Hematopoietic multipotent progenitor cell treated with erythropoietin and hydrocortisone succinate and interleukin-3 and kit ligand, for 8 days (in vitro differentiated cells): ENCODE measurements around the gene CIB4.

ENCODE experiments used
- DNase-seq: peaks from one replicate; pipeline ENCODE4 v3.0.0-alpha.2; 2015

CIB4 gene

DNA sequence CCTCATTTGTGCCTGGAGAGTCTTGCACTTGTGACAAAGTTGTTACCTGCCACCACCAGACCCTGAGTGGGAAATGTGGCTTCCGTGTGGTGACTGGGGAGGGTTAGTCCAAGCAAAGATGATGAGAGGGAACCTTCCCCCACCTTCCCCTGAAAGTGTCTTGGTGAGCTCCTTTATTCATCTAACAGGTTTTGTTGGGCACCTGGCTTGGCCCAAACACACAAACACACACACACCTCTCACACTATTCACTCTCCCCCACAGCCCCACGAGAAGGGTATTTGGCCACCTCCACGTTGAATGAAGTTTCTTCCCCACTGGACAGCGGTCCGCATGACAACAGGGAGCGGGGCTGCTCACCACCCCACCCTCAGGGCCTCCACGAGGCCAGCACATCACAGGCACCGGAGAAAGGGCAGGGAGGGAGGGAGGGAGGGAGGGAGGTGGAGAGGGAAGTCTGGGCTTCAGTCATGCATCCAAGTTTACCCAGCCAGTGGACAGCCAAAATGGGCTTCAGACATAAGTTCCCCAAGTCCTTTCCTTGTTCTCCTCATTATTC lies 1.4 kb downstream of the CIB4 start:
- DNase-seq = no peak

DNA sequence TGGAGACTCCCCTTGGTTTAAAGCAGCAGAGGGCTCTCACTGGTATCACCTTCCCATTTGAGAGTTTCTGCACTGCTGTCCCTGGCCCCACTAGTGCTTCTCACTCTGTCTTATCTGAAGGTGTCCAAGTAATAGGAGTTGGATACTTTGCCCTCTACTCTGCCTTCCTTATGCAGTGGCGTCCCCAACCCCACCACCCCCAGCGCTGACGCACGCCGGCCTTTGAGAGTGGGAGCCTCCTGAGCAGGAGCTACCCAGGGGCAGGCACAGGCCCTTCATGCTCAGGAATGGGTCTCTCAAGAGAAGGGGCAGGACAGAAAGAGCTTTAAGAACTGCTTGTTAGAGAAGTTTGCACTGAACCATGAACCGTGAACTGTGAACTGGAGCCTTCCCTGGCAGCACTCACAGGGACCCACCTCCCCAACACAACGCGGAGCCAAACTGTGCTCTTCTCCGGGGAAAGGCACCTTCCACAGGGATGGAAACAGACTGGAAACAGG lies 3.3 kb downstream of the CIB4 start:
- DNase-seq = no peak

DNA sequence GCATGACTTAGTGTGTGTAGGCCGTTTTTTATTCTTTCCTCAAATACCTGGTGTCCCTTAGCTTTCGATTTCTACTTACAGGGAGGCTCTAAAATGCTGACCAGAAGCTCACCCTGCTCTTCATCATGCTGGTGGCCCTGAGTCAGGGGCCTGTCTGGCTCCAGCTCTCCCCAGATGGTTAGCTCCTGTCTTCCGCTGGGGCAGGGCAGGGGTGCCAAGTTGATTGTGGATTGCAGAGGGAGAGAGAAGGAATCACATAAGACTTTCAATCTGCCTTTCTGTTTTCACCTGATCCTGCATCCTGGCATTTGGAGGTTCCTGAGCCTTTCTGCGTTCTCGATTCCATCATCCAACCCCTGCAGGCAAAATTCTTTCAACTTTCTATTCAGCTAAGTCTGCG lies 4.2 kb downstream of the CIB4 start:
- no peak for DNase-seq

DNA sequence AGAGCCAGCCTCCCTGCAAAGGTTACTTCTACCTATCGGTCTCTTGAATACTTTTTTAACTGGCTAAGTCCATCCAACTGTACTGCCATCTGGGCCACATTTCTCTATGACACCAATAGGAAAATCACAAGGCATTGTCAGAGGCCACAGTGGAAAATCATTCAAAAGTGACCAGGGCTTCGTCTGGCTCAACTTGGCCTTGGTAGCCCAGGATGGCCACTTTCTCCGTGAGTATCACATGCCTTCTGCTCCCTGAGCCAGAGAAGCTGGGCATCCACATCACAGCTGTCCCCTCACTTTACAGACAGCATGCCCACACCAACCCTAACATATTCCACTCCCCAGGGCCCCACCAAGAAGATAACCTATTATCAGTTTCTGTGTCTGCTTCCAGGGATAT lies 5.8 kb downstream of the CIB4 start:
- DNase-seq = no peak

DNA sequence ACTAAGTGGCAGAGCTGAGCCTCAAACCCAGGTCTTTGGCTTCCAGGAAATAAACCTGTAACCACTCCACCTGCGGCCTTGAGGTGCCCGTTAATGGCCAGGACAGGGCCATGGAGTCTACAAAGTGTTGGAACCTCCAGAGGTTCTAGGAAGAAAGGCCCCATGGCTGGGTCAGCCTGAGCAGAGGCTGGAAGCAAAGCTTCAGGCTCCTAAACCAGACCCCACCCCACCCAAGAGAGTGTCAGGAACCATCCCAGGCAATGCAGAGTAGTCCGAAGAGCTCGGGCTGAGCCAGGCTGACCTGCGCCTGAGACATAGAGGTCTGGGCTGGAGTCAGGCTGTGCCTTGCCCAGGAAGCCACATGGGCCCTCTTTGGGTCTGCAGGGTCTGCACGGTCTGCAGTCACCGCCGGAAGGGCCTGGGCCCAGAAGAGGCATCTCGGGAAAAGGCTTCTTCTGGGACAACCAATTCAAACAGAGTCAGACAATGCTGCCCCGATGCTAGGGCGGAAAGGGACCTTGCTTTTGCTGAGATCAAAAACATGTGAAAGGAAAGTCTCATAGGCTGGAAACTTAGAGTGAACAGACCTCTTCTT lies 6.4 kb downstream of the CIB4 start:
- DNase-seq = no peak

DNA sequence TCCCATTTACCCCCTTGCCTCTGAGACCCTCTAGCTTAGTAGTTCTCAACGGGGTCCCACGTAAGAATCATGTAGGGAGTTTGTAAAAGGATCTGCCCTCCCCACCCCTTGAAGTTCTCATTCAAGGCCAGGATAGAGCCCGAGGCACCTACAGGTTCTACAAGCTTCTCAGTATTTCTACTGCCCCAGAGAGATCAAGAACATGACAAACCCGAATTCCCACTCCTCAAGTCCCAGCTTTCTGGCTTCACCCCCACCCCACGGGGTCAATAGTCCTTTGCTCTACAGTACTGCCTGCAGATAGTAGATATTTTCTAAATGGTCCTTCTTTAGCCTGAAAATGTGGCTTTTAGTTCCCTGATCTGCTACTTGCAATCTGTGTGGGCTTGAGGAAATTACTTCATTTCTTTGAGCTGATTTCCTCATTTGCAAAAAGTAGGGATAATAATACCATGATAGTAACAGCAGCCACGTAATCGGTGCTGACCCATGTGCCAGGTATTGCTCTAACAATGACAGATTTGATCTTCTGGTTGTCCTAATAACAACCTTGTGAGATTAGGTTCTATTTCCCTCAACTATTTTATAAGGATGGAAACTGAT lies 7.1 kb downstream of the CIB4 start:
- no peak for DNase-seq

DNA sequence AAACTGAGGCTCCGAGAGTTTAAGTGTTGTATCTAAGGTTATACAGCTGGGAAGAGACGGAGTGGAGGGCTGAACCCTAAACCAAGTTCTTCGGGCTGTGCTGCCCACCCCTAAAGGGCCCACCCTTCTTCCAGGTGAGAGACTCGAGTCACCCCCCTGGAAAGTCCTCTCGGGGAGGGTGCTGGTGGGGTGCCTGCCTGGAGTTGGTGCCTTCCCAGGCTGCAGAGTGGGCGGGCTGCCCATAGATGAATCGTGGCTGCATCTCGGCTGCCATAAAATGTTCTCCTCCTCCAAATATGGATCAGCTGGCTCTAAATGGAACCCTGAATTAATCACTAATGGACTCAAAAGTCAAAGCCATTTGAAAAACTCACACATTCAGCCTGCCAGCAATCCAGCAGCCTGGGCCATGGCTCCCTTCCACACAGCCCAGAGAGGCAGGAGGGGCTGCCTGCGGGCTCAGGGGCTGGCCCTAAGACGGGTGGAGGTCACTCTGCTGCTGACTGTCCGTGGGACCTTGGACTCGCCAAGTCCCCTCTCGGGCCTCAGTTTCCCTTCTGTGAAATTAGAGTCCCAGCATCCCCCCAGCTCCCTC lies 7.7 kb downstream of the CIB4 start:
- no peak for DNase-seq

DNA sequence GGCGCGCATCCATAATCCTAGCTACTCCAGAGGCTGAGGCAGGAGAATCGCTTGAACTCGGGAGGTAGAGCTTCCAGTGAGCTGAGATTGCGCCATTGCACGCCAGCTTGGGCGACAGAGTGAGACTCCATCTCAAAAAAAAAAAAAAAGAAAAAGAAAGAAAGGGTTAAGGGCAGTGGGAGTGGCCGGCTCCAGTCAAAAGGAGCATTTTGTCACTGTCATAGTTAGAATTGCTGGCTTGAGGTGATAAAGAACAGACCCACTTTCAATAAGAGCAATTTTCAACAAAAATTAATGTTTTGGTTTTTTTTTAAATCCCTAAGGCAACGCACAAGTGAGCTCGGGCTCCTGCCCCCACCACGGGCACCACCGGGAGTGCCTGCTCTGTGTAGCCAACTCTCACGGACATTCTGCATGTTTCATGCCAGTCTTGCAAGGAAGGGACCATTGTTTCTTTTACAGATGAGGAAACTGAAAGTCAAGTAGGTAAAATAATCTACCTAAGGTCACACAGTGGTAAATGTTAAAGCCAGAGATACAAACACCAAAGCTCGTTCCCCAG lies 8.5 kb downstream of the CIB4 start:
- no peak for DNase-seq

DNA sequence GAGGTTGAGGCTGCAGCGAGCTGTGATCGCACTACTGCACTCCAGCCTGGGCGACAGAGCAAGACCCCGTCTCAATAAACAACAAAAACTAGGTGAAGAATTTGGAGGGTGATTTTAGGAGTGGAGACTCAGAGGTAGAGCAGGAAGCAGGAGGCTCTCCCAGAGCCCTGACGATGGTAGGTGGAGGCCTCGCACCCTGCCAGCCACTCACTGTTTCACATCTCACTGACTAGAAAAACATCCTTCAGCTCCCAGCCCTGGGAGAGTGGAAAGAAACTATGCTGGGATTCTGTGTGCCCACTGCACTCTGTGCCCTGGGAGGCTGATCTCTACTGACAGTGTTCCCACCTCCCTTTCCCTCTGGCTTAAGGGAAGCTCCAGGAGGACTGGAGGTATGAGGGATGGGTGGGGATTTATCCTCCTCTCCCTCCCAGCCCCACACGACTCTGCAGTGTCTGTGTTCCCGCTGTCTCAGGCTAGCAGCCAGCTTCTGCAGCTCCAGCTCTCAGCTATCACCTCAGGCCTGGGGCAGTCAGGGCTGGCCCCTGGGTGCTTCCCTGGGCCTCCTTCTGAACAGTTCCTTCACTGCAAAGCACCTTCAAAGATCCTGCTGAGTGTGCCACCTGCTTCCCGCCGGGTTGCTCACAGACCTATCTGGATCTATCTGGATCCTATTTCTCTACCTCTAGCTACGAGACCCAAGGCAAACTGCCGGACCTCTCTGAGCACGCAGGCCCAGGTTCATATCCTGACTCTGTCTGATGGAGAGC lies 9.6 kb downstream of the CIB4 start:
- DNase-seq = no peak

DNA sequence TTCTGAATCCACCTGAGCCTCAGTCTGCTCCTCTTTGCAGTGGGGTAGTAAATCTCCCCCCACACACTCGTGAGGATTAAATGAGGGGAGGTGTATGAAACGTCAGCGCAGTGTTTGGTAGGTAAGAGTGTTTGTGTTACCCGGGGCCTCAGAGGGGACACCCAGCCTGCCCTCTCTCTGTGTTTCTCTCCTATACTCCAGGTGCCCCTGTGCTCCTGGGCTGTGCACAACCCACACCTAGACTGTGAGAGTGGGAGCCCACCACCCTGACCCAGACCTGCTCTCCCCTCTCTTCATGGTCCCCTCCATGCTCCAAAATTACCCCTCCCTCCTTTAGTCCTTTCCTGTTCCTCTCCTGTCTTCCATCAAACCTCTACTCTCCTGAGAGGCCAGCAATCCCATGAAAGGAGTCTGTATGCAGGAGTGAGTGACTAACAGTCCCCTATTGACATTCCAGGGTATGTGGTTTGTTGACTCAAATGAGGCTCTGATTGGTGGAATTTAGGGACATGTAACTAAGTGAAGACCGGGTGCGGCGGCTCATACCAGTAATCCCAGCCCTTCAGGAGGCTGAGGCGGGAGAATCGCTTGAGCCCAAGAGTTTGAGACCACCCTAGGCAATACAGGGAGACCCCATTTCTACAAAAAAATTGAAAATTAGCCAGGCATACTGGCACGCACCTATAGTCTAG lies 10.4 kb downstream of the CIB4 start:
- no peak for DNase-seq

DNA sequence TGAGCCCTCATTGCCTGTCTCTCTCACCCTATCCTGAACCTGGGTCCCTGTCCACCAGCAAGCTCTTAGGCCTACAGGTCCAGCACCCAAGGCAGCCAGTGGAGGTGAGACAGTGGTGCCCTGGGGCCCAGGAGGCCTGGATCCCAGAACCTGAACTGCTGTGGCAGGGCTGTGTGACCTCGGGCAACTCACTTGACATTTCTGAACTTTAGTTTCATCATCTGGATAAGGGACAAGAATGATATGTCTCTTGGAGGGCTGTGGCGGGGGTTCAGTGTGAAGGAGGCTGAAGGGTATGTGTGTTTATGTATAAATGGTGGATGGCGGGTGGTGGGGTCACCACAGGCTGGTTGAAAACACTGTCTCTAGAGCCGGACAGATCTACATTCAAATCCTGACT lies 10.9 kb downstream of the CIB4 start:
- DNase-seq = no peak

DNA sequence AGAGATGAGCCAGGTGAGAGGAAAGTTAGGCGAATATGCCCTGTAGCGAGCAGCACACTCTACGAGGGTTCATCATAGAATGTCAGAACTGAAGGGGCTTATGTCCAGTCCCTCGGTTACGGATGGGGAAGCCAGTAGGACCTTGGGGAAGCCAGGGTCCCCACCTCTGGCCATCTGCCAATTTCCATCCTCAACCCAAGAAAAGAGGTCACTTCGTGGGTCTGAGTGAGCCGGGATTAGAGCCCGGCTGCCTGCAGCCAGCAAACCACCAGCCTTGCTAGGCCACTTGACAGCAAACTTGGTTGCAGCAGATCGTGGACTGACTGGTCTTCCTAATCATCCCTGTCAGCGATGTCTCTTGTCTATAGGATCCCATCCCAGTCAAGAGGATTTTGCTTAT lies 11.4 kb downstream of the CIB4 start:
- no peak for DNase-seq

DNA sequence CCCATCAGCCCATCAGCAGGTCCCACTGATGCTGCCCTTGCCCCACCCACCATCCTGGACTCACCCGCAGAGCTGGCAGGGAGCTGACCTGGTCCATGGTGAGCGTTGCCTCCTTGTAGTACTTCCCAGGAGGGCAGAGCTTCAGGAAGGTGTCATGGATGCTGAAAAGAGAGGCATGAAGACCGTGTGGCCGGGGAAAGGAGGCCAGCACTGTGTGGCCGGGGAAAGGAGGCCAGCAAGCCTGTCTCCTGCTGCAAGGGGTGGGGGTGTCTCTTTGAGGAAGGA lies 11.9 kb downstream of the CIB4 start:
- DNase-seq = no peak

DNA sequence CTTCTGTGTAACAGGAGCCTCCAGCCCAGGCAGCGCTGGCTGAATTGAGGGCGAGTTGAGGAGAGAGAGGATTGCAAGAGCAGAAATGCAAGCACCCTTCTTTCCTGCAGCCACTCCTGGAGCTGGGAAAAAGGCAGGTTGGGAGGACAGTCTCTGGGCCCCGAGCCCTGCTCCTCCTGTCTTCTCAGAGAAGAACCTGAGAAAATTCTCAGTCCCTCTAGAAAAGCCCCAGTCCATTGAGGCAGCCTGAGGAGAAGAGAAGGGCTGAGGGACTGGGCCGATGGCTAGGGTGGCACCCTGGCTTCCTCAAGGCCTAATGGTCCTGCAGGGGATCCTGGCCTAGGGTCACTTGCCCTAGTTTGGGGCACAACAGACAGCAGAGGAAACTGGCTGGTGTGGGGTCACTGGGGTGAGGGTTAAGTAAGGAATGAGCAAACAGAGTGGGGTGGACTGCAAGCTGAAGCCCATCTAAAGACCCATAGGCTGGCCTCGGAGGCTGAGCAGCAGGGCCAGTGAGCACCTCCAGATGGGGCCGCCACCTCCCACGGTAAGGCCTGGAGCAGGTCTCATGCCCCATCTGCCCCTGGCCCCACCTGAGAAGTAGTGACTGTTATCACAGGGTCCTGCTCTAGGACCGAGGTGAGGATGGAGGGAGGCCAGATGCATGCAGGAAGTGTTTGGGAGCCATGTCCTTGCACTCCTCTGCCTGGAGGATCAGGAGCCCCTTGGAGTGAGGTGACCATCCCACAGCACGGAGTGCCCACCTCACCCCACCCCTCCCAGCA lies 12.4 kb downstream of the CIB4 start:
- DNase-seq = no peak

DNA sequence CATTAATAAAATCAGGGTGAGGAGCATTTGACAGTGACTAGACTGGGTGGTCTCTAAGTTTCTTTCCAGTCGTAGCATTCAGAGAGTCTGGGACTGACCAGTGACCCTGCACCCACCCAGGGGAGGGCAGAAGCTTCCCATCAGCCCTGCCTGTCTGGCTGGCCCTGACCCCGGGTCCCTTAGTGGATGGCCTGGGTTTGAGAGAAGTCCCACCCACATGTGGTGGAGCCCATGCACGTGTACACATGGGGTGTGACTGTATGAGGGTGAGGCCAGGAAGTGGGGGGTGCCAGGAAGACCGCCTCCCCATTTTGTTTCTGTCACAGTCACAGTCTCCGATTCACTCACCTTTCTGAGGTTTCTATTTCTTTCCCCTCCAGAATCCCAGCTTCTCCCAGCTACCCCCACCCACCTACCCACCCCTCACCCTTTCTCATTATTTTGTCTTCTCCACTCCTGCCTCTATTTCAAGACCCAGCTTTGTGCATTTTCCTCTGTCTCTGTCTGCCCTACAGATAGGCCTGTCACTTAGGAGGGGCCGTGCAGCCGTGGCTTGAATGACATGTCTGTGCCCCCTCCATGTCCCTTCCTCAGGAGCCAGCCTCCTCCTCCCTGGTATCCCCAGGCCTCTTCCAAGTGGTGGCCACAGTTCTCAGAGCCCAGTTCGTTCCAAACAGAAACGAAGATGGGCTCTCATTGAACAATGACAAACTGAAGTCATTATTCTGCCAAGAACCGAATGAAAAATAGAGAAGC lies 13.6 kb downstream of the CIB4 start:
- DNase-seq = no peak

DNA sequence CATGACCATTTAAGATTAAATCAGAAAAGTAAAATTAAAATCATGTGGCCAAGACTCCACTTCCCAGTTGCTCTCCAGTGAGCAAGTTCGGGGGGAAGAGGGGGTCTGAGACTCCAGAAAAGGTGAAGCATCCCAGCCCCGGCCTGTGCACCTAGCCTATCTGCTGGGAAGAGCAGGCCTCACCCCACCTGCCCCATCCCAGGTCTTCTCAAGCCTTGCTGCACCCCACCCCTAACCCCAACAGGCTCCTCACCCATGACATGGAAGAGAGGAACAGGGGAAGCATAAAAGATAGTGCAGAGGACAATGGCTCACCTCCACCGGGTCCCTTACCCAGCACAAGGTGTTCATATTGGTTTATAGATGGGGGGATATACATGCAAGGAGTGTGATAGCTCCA lies 14.6 kb downstream of the CIB4 start:
- DNase-seq = no peak

DNA sequence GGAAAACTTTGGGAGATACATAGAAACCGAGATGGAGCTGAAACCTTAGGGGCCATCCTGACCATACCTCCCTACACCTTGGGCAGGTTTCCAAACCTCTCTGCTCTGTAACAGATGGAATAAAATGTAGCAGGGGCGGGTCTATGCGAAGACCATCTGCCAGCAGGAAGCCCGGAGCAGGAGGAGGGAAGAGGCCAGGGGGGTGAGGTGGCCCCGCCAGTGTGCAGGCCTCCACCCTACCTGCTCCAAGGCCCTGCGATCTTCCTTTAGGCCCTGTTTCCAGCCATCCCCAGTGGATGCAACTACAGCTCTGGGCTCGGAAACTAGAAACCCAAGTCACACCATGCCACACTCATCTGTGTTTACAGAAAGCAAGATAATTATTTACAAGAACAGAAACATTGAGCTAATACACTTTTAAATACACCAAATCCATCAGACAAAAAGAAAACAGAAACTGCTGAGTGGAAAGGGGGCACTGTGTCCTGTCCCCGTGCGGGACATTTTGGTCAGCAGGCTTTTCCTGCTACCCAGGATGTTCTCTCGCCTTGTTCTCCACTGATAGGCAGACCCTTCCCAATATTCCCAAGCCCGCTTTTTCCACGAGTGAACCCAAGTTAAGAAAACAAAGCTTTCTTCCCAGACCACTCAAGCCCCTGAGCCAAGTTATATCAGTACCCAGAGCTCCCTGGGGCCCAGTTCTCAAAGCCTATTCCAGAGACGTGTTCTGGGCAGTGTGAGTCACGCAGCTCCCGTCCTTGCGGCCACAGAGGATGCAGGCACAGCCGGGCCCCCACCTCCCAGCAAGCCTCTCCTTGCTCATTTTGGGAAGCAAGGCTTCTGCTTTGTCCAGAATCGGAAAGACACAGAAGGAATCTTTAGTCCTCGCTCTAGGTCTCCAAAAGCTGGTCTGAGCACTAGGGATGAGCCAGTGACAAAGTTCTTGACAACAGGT lies 17.3 kb downstream of the CIB4 start:
- no peak for DNase-seq

DNA sequence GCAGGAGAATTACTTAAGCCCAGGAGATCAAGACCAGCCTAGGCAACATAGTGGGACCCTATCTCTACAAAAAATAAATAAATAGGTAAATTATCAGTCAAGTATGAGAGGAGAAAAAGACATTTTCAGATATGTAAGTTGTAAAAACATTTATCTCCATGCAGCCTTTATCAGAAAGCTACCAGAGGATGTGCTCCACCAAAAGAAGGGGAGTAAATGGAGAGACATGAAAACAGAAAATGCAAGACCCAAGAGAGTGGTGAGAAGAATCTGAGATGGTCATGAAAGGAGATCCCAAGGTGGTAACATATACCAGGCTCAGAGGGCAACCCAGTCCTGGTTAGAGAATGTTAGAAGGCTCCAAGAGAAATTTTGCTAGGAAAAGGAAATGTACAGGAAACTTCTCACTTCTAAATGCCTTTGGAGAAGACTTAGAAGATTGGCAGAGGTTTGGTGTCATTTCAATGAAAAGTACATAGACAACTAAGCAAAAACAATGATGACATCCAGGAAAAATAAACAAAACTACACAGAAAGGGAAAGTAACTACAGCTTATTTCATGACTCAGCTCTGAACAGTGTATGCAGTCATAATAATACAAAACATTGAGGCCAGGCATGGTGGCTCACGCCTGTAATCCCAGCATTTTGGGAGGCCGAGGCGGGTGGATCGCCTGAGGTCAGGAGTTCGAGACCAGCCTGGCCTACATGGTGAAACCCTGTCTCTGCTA lies 19.5 kb downstream of the CIB4 start:
- DNase-seq = no peak

DNA sequence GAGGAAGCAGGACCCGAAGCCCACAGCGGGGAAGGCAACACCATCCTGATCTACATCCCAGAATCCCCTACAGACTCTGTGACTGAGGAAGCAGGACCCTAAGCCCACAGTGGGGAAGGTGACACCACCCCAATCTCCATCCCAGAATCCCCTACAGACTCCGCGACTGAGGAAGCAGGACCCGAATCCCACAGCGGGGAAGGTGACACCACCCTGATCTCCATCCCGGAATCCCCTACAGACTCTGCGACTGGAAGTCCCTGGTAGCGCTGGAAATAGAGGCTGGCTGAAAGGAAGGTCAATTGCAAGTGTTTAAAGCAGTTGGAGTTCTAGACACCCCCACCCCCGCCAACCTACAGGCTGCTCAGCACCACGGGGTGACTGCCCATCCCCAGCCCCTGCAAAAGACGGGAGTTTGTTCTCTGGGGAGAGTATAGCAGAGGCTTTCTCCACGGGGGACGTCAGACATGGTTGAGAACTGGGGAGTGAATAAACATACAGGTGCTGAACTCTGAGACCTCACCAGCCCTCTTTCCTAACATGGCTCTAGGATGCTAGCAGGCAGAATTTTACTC lies 21.0 kb downstream of the CIB4 start:
- DNase-seq = no peak
